GM12875 (cell line): ENCODE data around the gene INSR.
A peak's percentile ranks its signal among the peaks of the same experiment; 100 is the strongest.

Source experiments
- H3K4me3 ChIP-seq: one replicate; pipeline ENCODE4 v1.5.1; 2011; ENCODE audit warnings: low read depth, low read length, control low read depth
- TF ChIP-seq, protein P1 (sequence below): IDR thresholded peaks from 2 replicates; pipeline ENCODE4 v1.5.1; 2011; ENCODE audit warnings: low read depth, mild to moderate bottlenecking, control low read depth, inconsistent platforms, low read length, moderate library complexity, borderline replicate concordance; ENCODE audit not compliant: insufficient read depth

INSR gene

GRCh38 chr19:7099597-7099921, 194.7 kb downstream of the INSR start:
- TF ChIP-seq, protein P1, sequence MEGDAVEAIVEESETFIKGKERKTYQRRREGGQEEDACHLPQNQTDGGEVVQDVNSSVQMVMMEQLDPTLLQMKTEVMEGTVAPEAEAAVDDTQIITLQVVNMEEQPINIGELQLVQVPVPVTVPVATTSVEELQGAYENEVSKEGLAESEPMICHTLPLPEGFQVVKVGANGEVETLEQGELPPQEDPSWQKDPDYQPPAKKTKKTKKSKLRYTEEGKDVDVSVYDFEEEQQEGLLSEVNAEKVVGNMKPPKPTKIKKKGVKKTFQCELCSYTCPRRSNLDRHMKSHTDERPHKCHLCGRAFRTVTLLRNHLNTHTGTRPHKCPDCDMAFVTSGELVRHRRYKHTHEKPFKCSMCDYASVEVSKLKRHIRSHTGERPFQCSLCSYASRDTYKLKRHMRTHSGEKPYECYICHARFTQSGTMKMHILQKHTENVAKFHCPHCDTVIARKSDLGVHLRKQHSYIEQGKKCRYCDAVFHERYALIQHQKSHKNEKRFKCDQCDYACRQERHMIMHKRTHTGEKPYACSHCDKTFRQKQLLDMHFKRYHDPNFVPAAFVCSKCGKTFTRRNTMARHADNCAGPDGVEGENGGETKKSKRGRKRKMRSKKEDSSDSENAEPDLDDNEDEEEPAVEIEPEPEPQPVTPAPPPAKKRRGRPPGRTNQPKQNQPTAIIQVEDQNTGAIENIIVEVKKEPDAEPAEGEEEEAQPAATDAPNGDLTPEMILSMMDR = no peak
- peak overlapping the region; percentile 83 for H3K4me3 ChIP-seq

- TF ChIP-seq, protein P1 = no peak
- H3K4me3 ChIP-seq = peak overlapping the region; percentile 83
These were observed 195.3 kb downstream of the INSR start for GRCh38 chr19:7098701-7099596.

DNA sequence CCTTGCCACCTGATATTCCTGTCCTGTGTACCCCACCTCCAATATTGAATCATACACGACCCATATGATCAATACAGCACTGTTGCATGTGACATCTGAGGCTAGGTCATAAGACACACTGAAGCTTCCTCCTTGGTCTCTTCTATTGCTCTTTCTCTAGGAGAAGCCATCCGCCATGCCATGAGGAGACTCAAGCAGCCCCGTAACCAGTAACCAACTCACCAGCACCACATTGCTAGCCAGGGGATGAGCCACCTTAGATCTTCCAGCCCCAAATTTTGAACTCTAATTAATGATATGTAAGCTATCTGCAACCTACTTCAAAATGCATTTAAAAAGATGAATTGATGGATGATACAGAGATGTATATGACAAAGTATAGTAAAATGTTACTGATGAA, 196.1 kb downstream of the INSR start:
- TF ChIP-seq, protein P1 = no peak
- H3K4me3 ChIP-seq = no peak overlapping the region

GRCh38 chr19:7088999-7089398, 205.2 kb downstream of the INSR start:
- no peak overlapping the region for H3K4me3 ChIP-seq
- TF ChIP-seq, protein P1 = no peak

DNA sequence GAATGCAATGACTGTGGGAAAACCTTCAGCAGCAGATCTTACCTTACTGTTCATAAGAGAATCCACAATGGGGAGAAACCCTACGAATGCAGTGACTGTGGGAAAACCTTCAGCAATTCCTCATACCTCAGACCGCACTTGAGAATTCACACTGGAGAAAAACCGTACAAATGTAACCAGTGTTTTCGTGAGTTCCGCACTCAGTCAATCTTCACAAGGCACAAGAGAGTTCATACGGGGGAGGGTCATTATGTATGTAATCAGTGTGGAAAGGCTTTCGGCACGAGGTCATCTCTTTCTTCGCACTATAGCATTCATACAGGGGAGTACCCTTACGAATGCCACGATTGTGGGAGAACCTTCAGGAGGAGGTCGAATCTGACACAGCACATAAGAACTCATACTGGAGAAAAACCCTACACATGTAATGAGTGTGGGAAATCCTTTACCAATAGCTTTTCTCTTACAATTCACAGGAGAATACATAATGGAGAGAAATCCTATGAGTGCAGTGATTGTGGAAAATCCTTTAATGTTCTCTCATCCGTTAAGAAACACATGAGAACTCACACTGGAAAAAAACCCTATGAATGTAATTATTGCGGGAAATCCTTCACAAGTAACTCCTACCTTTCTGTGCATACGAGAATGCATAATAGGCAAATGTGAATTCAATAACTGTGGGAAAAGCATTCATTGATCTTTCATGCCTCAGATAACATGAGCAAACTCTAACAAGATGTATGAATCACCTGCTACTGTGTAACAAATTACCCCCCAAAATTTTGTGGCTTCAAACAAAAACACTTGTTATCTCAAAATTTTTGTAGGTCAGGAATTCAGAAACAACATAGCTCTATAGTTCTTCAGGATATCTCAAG, 210.9 kb downstream of the INSR start:
- TF ChIP-seq, protein P1 = no peak
- no peak overlapping the region for H3K4me3 ChIP-seq

DNA sequence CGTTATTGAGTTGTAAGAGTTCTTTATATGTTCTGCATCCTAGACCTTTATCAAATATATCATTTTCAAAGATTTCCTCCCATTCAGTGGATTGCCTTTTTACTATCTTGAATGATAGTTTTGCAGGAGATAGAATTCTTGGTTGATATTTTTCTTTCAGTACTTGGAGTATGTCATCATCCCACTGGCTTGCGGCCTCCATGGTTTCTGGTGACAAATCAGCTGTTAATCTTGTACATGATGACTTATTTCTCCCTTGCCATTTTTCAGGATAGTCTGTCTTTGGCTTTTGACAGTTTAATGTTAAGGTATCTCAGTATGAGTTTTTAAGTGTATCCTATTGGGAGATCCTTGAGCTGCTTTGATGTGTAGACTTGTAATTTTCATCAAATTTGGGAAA, 216.2 kb downstream of the INSR start:
- TF ChIP-seq, protein P1 = no peak
- no peak overlapping the region for H3K4me3 ChIP-seq
